Body of pancreas (tissue), 4 donors: Measurements from ENCODE around the gene HOTAIR.

Source experiments
- CTCF ChIP-seq, 7 experiments: fragments of 450-650 bp in 4 of 7; fragments of 200-600 bp in 3 of 7; sonication (generic) in 3 of 7; IDR thresholded peaks; one replicate each; pipeline ENCODE4 v1.5.1; 2016 to 2019; ENCODE audit warnings: antibody characterized with exemption in 7 of 7
- POLR2A ChIP-seq, 3 donors: fragments of 450-650 bp; IDR thresholded peaks; one replicate each; pipeline ENCODE4 v1.6.1; 2016; ENCODE audit warnings: antibody characterized with exemption in 3 of 3, mild to moderate bottlenecking in 2 of 3

GRCh38 chr12:53996240-53997203 is 21.8 kb upstream of the HOTAIR start:
- TF ChIP-seq CTCF (IDR thresholded peaks at IDR 0.05) (no peak), POLR2A (IDR thresholded peaks at IDR 0.05) (no peak)
